Transverse colon (tissue), 4 donors: ENCODE data around the gene LRRC46. TPM values are rescaled to one million over a fixed set of nuclear protein-coding genes. Genes with fewer than 3 reads are reported as not detected.

Experiments
- DNase-seq: peaks from one replicate; pipeline ENCODE4 v3.0.0-alpha.2; 2019
- H3K27ac ChIP-seq, 4 donors: fragments of 200-600 bp; sonication (generic); 2 replicates each; pipeline ENCODE4 v1.5.1; 2016 to 2018; ENCODE audit warnings: inconsistent platforms in 4 of 4
- H3K27me3 ChIP-seq: fragments of 200-600 bp; sonication (generic); 2 replicates; pipeline ENCODE4 v1.5.1; 2017; ENCODE audit warnings: inconsistent platforms
- H3K36me3 ChIP-seq, 4 donors: fragments of 200-600 bp; sonication (generic); 2 replicates each; pipeline ENCODE4 v1.5.1; 2017 to 2019; ENCODE audit warnings: inconsistent platforms in 4 of 4
- H3K4me1 ChIP-seq, 4 donors: fragments of 200-600 bp; sonication (generic); 2 replicates each; pipeline ENCODE4 v1.5.1; 2017 to 2020; ENCODE audit warnings: inconsistent platforms in 4 of 4
- H3K4me3 ChIP-seq, 4 donors: fragments of 200-600 bp; sonication (generic); 1 replicate in 1 of 4; 2 replicates in 3 of 4; pipeline versions ENCODE4 v1.5.1 to v1.6.1; 2017 to 2019; ENCODE audit warnings: inconsistent platforms in 4 of 4
- H3K9me3 ChIP-seq, 2 donors: fragments of 200-600 bp; sonication (generic); 2 replicates each; pipeline ENCODE4 v1.5.1; 2017 to 2019; ENCODE audit warnings: inconsistent platforms in 2 of 2
- EP300 ChIP-seq: sonication (generic); formaldehyde crosslinking; IDR thresholded peaks from one replicate; pipeline ENCODE4 v1.6.1; 2017; ENCODE audit warnings: antibody characterized with exemption, low read depth
- POLR2A ChIP-seq: fragments of 450-650 bp; IDR thresholded peaks from one replicate; pipeline ENCODE4 v1.6.1; 2016; ENCODE audit warnings: antibody characterized with exemption, mild to moderate bottlenecking, moderate library complexity
- POLR2AphosphoS5 ChIP-seq, 3 donors: sonication (generic); formaldehyde crosslinking; IDR thresholded peaks; one replicate each; pipeline ENCODE4 v1.6.1; 2016; ENCODE audit warnings: antibody characterized with exemption in 3 of 3
- WGBS, 2 donors: methylation state at CpG; one replicate each; pipeline ENCODE4 v1.1.5; 2018; ENCODE audit warnings: low coverage in 1 of 2; 5-methylcytosine and 5-hydroxymethylcytosine counted together
- in situ Hi-C, 4 donors: fragments of 200-750 bp; cut with MboI; loops; one replicate each; pipeline versions ENCODE4 v1.15.0 to v1.15.1; 2017; ENCODE audit warnings: low sequenced_read_pairs in 3 of 4, low pct_ligation_motif_present in 1 of 4, low pct_unique_long_range_greater_than_20kb in 1 of 4
- intact Hi-C: fragments of 100-400 bp; cut with DNase I; formaldehyde crosslinking; loops from one replicate; pipeline ENCODE4 v1.15.1; 2023; ENCODE audit warnings: low total_unique reads
- total RNA-seq, 4 donors: library from RNA; depleted of rRNA; stranded (reverse); fragments of >200 nt; gene quantifications; one replicate each; pipeline ENCODE4 v1.1.0, GENCODE V29; 2016
- TF ChIP-seq, protein P1 (sequence below), 5 experiments: fragments of 200-600 bp in 3 of 5; fragments of 450-650 bp in 2 of 5; sonication (generic) in 3 of 5; IDR thresholded peaks; 1 replicate in 2 of 5; 2 replicates in 3 of 5; pipeline ENCODE4 v1.5.1; 2016 to 2017; ENCODE audit warnings: antibody characterized with exemption in 5 of 5, inconsistent platforms in 3 of 5, mild to moderate bottlenecking in 2 of 5, moderate library complexity in 1 of 5

The LRRC46 gene
- total RNA-seq, 4 donors from 2014 or later, result 0.48 to 0.80 TPM; not detected in 2

DNA sequence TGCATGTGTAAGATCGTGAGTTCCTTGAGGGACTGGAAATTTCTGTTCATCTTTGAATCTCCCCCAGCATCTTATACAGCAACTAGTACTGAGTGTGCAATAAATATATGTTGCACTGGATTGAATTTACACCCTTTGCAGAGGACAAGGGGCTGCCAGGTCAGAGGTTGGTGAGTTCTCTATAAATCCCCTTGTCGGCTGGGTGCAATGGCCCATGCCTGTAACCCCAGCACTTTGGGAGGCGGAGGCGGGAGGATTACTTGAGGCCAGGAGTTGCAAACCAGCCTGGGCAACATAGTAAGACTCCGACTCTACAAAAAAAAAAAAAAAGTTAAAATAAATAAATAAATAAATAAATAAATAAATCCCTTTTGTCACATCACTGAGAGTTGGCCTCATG, 28.9 kb downstream of the LRRC46 start:
- TF ChIP-seq EP300 (no peak), POLR2A (no peak), POLR2AphosphoS5 (IDR thresholded peaks at IDR 0.05) (no peak)
- TF ChIP-seq, protein P1, sequence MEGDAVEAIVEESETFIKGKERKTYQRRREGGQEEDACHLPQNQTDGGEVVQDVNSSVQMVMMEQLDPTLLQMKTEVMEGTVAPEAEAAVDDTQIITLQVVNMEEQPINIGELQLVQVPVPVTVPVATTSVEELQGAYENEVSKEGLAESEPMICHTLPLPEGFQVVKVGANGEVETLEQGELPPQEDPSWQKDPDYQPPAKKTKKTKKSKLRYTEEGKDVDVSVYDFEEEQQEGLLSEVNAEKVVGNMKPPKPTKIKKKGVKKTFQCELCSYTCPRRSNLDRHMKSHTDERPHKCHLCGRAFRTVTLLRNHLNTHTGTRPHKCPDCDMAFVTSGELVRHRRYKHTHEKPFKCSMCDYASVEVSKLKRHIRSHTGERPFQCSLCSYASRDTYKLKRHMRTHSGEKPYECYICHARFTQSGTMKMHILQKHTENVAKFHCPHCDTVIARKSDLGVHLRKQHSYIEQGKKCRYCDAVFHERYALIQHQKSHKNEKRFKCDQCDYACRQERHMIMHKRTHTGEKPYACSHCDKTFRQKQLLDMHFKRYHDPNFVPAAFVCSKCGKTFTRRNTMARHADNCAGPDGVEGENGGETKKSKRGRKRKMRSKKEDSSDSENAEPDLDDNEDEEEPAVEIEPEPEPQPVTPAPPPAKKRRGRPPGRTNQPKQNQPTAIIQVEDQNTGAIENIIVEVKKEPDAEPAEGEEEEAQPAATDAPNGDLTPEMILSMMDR (IDR thresholded peaks at IDR 0.05), result no peak
- WGBS, 2 donors, result 82 to 87% methylated on average over 3 to 5 of the region's 5 CpGs
- no peak for DNase-seq
- Histone ChIP-seq H3K9me3 (no peaks in the 10 kb centered on the region), H3K27me3 (peaks cover 35% of the 10 kb centered on the region), H3K4me1 (peaks cover 0 to 9% (median 3%) of the 10 kb centered on the region in 4 donors), H3K27ac (no peak overlapping the region), H3K36me3 (no peaks in the 10 kb centered on the region), H3K4me3 (no peak overlapping the region)
- intact Hi-C loops (no loop called here), in situ Hi-C loops (no loop called here)

DNA sequence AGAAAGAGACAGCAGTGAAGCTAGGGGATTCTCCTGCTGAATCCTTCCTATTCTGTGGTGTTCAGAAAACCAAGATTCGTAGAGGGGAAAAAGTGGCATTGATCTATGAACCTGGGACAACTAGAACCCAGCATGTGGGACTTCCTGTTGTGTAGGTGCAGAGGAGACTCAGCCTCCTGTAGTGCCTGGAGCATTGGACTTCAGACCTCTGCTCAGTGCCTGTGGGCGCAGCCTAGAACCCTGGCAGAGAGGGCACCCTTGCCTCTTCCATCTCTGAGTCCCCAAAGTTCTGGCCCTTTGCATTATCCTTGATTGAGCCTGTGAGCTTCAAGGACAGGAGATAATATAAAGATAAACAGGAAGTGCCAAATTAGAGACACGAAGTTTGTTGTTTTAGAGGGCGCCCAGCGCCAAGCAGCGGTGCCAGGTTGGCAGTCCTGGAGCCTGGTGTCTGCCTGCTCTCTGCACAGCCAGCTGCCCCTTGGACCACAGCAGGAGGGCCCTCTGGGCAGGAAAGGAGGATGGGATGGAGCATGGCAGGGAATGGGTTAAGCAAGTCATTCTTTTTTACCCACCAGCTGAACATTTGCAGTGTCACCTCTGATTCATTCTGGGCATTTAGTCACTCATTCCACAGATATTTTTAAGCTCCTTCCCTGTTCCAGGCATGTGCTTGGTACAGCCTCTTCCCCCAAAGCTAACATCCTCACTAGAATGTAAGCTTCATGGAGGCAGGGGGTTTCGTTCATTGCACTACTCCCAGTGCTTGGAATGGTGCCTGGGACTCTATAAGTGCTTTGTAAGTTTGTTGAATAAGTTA, 31.4 kb downstream of the LRRC46 start:
- Histone ChIP-seq H3K4me1 (peaks cover 0 to 9% (median 3%) of the 10 kb centered on the region in 4 donors), H3K27me3 (peaks cover 13% of the 10 kb centered on the region), H3K4me3 (no peak overlapping the region), H3K36me3 (no peaks in the 10 kb centered on the region), H3K27ac (no peak overlapping the region), H3K9me3 (no peaks in the 10 kb centered on the region)
- WGBS, 2 donors, result 56 to 72% methylated on average over 6 to 7 of the region's 7 CpGs
- in situ Hi-C loops, result no loop called here
- intact Hi-C loops, result no loop called here
- DNase-seq, result no peak
- no peak for TF ChIP-seq POLR2A
- TF ChIP-seq EP300, result no peak
- no peak for TF ChIP-seq POLR2AphosphoS5 (IDR thresholded peaks at IDR 0.05)
- TF ChIP-seq, protein P1 (IDR thresholded peaks at IDR 0.05), result no peak

DNA sequence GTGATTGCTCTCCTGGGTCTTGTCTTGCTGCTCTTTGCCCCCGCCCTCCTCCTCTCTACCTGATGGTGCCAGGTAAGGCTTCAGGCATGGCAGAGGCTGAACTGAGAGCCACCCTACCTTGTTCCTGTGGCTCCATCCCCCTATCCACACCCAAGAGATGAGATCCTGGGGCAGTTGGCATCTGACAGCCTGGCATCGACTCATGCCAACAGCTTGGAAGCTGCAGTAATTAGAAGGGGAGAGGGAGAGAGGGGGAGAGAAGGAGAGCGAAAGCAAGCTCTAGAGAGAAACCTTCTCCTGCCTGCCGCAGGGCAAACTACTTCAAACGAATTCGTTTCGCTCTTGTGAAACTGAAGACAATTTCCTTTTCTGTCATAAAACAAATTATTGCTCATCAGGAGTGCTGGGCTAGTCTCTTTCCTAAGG, 33.3 kb downstream of the LRRC46 start:
- peaks cover 14% of the 10 kb centered on the region for H3K27me3 ChIP-seq
- no peaks in the 10 kb centered on the region for H3K9me3 ChIP-seq
- in situ Hi-C loops, result no loop called here
- no peak overlapping the region for H3K4me3 ChIP-seq
- no peak for TF ChIP-seq POLR2AphosphoS5 (IDR thresholded peaks at IDR 0.05)
- no peak for TF ChIP-seq POLR2A
- TF ChIP-seq, protein P1 (IDR thresholded peaks at IDR 0.05), result no peak
- TF ChIP-seq EP300, result no peak
- no peak for DNase-seq
- H3K4me1 ChIP-seq, result peaks cover 0 to 9% (median 3%) of the 10 kb centered on the region in 4 donors
- no peak overlapping the region for H3K27ac ChIP-seq
- H3K36me3 ChIP-seq, result no peaks in the 10 kb centered on the region
- whole genome bisulfite sequencing, 2 donors, result 26% methylated on average over 7 of the region's 7 CpGs; no CpG with 5 or more reads in 1 of the 2 donors
- intact Hi-C loops, result no loop called here

DNA sequence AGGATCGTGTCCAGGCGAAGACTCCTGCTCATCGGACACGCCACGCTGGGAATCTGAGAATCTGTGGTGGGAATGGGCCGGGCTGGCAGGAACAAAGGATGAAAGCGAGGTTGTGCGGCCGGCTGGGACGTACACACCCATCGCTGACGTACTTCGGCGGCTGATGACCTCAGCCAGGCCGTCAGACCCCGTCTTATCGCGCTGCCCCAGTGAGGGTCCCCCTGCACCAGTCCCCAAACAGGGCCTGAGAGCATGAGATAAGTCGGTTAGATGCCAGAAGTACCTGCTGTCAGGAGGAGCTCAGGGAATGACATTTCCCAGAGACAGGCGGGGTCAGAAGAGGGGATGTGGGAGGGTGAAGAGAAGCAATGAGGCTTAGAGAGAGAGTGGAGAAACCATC, 35.5 kb downstream of the LRRC46 start:
- H3K27ac ChIP-seq, result no peak overlapping the region
- H3K4me3 ChIP-seq, result no peak overlapping the region
- in situ Hi-C loops, result no loop called here
- peaks cover 34% of the 10 kb centered on the region for H3K27me3 ChIP-seq
- H3K9me3 ChIP-seq, result no peaks in the 10 kb centered on the region
- intact Hi-C loops, result no loop called here
- no peak for DNase-seq
- 90% methylated on average over 20 of the region's 20 CpGs; no CpG with 5 or more reads in 1 of the 2 donors for WGBS, 2 donors
- no peaks in the 10 kb centered on the region for H3K36me3 ChIP-seq
- TF ChIP-seq POLR2A (no peak), EP300 (no peak), POLR2AphosphoS5 (IDR thresholded peaks at IDR 0.05) (no peak)
- TF ChIP-seq, protein P1 (IDR thresholded peaks at IDR 0.05), result no peak
- H3K4me1 ChIP-seq, result peaks cover 0 to 9% (median 3%) of the 10 kb centered on the region in 4 donors
